ENCODE data around the gene EPHB2.
A peak's percentile ranks its signal among the peaks of the same experiment; 100 is the strongest.

The EPHB2 gene

DNA sequence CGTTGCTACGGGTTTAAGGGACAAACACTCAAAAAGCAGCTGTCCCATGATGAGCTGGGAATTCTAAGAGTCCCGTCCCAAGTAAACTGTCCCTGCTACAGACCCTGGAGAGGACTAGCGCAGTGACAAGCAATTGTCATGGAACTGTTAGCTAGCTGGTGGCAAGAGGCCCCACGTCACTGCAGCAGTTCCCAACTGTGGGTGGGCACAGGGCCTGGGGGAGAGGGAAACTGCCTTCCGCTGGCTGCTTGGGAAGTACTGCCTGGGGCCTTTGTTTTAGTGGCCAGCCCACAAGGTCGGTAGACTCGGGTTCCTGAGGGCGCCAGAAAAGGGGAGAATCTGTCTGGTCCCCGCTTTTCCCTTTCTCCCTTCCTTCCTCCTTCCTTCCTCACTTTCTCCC is 164.6 kb downstream of the EPHB2 start:
- no peak overlapping the region for H3K4me3 ChIP-seq (ENCODE audit: low read depth, low read length)
- no peaks in the 10 kb centered on the region for H3K27me3 ChIP-seq (ENCODE audit: insufficient read depth, low read depth, severe bottlenecking)
- no peaks in the 10 kb centered on the region for H3K9me3 ChIP-seq (ENCODE audit: severe bottlenecking)
- TF ChIP-seq, protein P1, sequence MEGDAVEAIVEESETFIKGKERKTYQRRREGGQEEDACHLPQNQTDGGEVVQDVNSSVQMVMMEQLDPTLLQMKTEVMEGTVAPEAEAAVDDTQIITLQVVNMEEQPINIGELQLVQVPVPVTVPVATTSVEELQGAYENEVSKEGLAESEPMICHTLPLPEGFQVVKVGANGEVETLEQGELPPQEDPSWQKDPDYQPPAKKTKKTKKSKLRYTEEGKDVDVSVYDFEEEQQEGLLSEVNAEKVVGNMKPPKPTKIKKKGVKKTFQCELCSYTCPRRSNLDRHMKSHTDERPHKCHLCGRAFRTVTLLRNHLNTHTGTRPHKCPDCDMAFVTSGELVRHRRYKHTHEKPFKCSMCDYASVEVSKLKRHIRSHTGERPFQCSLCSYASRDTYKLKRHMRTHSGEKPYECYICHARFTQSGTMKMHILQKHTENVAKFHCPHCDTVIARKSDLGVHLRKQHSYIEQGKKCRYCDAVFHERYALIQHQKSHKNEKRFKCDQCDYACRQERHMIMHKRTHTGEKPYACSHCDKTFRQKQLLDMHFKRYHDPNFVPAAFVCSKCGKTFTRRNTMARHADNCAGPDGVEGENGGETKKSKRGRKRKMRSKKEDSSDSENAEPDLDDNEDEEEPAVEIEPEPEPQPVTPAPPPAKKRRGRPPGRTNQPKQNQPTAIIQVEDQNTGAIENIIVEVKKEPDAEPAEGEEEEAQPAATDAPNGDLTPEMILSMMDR (IDR thresholded peaks at IDR 0.05; ENCODE audit: low read depth, low read length): no peak
- DNase-seq: no peak
- H3K27ac ChIP-seq: no peak overlapping the region; the same call in 1 of the 2 replicates
- no peaks in the 10 kb centered on the region for H3K36me3 ChIP-seq

DNA sequence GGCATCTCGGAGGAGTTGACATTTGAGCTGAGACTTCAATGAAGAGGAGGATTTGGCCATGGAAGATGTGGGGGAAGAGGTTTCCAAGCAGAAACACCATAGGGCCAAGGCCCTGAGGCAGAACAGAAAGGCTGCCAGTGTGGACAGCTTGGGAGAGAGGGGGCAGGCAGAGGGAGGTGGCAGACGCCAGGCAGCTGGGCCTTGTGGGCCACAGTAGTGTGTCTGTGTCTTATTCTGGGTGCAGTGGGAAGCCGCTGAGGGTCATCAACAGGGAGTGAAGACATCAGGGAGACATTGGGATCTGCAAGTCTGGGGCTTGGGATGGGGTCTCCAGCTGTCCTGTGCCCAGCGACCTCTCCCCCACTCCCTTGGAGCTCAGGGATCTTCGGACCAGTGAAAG is 165.2 kb downstream of the EPHB2 start:
- peak overlapping the region; percentile 16; the same call in 1 of the 2 replicates for H3K27ac ChIP-seq
- no peak overlapping the region for H3K4me3 ChIP-seq (ENCODE audit: low read depth, low read length)
- TF ChIP-seq, protein P1 (IDR thresholded peaks at IDR 0.05; ENCODE audit: low read depth, low read length): no peak
- no peaks in the 10 kb centered on the region for H3K9me3 ChIP-seq (ENCODE audit: severe bottlenecking)
- DNase-seq: no peak
- no peaks in the 10 kb centered on the region for H3K27me3 ChIP-seq (ENCODE audit: insufficient read depth, low read depth, severe bottlenecking)
- no peaks in the 10 kb centered on the region for H3K36me3 ChIP-seq

DNA sequence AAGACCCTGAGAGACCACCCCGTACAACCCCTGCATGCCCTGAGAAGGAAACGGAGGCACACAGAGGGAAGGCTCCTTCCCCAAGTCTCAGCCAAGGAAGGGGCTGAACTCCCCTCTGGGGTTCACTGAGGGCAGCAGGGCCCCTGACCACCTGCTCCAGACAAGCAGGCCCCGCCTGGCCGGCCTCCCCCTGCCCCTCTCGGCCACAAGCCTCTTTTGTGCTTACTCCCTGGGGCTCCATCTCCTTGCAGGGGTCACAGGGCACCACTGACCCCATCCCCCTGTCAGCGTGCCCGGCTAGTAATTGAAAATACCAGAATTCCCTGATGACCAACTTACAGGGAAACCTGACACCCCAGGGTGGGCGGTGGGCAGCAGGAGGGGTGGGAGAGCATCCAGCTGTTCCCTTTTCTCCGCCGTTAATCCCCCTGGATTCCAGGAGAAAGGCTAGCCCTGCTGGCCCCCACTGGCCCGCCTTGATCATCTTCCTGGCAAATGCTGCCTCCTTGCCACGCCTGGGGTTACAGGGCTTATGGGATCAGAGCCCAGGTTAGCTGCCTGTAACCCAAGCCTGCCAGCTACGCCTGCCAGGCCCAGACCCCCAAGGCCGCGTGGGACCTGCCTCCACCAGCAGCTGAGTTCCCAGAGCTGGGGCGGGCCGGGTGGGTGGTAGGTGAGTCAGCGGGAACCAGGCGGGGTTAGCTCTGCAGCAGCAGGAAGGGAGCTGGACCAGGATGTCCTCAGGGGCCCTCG is 165.9 kb downstream of the EPHB2 start:
- Histone ChIP-seq H3K36me3 (no peaks in the 10 kb centered on the region), H3K27me3 (ENCODE audit: insufficient read depth, low read depth, severe bottlenecking) (no peaks in the 10 kb centered on the region), H3K4me3 (ENCODE audit: low read depth, low read length) (no peak overlapping the region), H3K9me3 (ENCODE audit: severe bottlenecking) (no peaks in the 10 kb centered on the region), H3K27ac (peak overlapping the region; percentile 16; the same call in 1 of the 2 replicates)
- DNase-seq: peak; percentile 60
- TF ChIP-seq, protein P1 (IDR thresholded peaks at IDR 0.05; ENCODE audit: low read depth, low read length): no peak

DNA sequence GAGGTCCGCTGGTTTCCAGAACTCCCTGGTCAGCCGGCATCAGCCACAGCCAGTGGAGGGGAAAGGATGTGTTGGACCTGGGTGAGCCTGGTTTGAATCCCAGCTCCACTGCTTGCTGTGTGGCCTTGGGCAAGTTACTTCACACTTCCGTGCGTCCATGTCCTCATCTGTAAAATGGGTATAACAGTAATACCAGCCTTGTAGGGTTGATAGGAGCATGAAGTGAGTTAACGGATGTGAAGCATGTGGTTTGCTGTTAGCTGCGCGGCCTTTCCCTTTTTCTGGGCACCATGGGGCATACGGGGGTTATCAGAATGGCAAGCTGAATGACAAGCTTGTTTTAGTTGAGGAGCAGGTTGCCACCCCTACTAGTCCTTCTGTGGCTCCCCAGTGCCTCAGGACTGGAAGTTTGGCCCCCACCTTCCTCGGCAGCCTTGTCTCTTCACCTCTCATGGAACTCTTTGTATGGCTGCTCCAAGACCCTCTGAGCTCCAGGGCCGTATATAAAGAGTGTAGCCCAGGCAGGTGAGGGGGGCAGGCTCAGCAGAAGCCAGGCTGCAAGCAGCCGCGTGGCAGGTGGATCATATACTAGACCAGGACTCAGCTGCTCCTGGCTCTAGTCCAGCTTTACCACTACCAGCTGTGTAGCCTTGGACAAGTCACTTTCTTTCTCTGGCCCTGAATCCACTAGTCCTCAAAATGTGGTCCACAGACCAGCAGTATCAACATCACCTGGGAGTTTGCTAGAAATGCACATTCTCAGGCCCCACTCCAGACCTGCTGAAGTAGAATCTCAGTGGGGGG is 166.7 kb downstream of the EPHB2 start:
- DNase-seq: no peak
- Histone ChIP-seq H3K27ac (peak overlapping the region; percentile 14; the same call in 1 of the 2 replicates), H3K36me3 (no peaks in the 10 kb centered on the region), H3K9me3 (ENCODE audit: severe bottlenecking) (no peaks in the 10 kb centered on the region), H3K27me3 (ENCODE audit: insufficient read depth, low read depth, severe bottlenecking) (no peaks in the 10 kb centered on the region), H3K4me3 (ENCODE audit: low read depth, low read length) (no peak overlapping the region)
- TF ChIP-seq, protein P1 (IDR thresholded peaks at IDR 0.05; ENCODE audit: low read depth, low read length): no peak

DNA sequence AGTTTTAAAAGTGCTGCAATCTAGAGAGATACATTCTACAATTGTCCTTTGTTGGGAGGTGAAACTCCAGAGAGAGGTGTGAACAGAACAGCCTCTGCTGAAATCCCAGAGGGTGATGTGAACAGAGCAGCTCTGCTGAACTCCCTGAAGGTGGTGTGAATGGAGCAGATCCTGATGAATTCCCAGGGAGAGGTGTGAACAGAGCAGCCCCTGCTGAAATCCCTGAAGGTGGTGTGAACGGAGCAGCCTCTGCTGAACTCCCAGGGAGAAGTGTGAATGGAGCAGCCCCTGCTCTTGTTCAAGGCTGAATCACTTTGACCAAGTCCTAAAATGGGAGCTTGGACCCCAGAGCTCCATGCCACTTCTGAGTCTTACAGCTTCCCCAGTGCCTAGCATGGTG is 167.3 kb downstream of the EPHB2 start:
- TF ChIP-seq, protein P1 (IDR thresholded peaks at IDR 0.05; ENCODE audit: low read depth, low read length): no peak
- no peaks in the 10 kb centered on the region for H3K27me3 ChIP-seq (ENCODE audit: insufficient read depth, low read depth, severe bottlenecking)
- H3K27ac ChIP-seq: no peak overlapping the region

More for the DNA sequence above, 167.3 kb downstream of the EPHB2 start:
- Histone ChIP-seq H3K9me3 (ENCODE audit: severe bottlenecking) (no peaks in the 10 kb centered on the region), H3K4me3 (ENCODE audit: low read depth, low read length) (no peak overlapping the region), H3K36me3 (no peaks in the 10 kb centered on the region)
- no peak for DNase-seq
